Neural crest cell (in vitro differentiated cells): Measurements from ENCODE around the gene SIGLEC6. TPM values are rescaled to one million over a fixed set of nuclear protein-coding genes. Genes with fewer than 3 reads are reported as not detected.

Experiments used
- DNase-seq: peaks from one replicate; pipeline ENCODE4 v3.0.0; 2021; ENCODE audit warnings: low read depth, mixed read lengths, low spot score
- H3K27ac Mint-ChIP-seq: one replicate; pipeline ENCODE4 v1.8.0; 2021; ENCODE audit warnings: mild to moderate bottlenecking, mixed read lengths; ENCODE audit not compliant: unreplicated experiment
- H3K27me3 Mint-ChIP-seq: 2 replicates; pipeline ENCODE4 v1.8.0; 2021; ENCODE audit warnings: low read depth, mild to moderate bottlenecking, mixed read lengths
- H3K36me3 Mint-ChIP-seq: 2 replicates; pipeline ENCODE4 v1.8.0; 2021; ENCODE audit warnings: low read depth, mild to moderate bottlenecking, mixed read lengths
- H3K4me1 Mint-ChIP-seq: 2 replicates; pipeline ENCODE4 v1.8.0; 2021; ENCODE audit warnings: mixed read lengths
- H3K4me3 Mint-ChIP-seq: one replicate; pipeline ENCODE4 v1.8.0; 2021; ENCODE audit warnings: mild to moderate bottlenecking, mixed read lengths
- H3K9me3 Mint-ChIP-seq: 2 replicates; pipeline ENCODE4 v1.8.0; 2021; ENCODE audit warnings: mixed read lengths
- CTCF ChIP-seq: fragments of 200-600 bp; sonication (generic); conservative IDR thresholded peaks from 2 replicates; pipeline ENCODE4 v1.5.0; 2021; ENCODE audit warnings: antibody characterized with exemption, mild to moderate bottlenecking
- total RNA-seq: library from RNA; stranded (reverse); gene quantifications from 2 replicates; pipeline ENCODE4 v1.2.1, GENCODE V29; 2021

SIGLEC6 gene
- total RNA-seq, 1 donor from 2014 or later = not detected

GRCh38 chr19:51490676-51491075 lies 40.8 kb downstream of the SIGLEC6 start:
- no peaks in the 10 kb centered on the region for H3K36me3 Mint-ChIP-seq
- DNase-seq = no peak
- peaks cover 57% of the 10 kb centered on the region for H3K27me3 Mint-ChIP-seq
- no peak for TF ChIP-seq CTCF
- no peak overlapping the region for H3K4me3 Mint-ChIP-seq
- H3K27ac Mint-ChIP-seq = no peak overlapping the region
- H3K9me3 Mint-ChIP-seq = peaks cover 4% of the 10 kb centered on the region
- no peaks in the 10 kb centered on the region for H3K4me1 Mint-ChIP-seq

GRCh38 chr19:51489113-51489512 lies 42.4 kb downstream of the SIGLEC6 start:
- DNase-seq = no peak
- no peak overlapping the region for H3K4me3 Mint-ChIP-seq
- no peaks in the 10 kb centered on the region for H3K36me3 Mint-ChIP-seq
- peaks cover 5% of the 10 kb centered on the region for H3K9me3 Mint-ChIP-seq
- no peak for TF ChIP-seq CTCF
- H3K27ac Mint-ChIP-seq = no peak overlapping the region
- H3K4me1 Mint-ChIP-seq = no peaks in the 10 kb centered on the region
- peaks cover 61% of the 10 kb centered on the region for H3K27me3 Mint-ChIP-seq

- Mint-ChIP-seq H3K4me1 (no peaks in the 10 kb centered on the region), H3K36me3 (no peaks in the 10 kb centered on the region), H3K27me3 (peaks cover 60% of the 10 kb centered on the region), H3K4me3 (no peak overlapping the region), H3K27ac (no peak overlapping the region), H3K9me3 (peaks cover 5% of the 10 kb centered on the region)
- TF ChIP-seq CTCF = no peak
- DNase-seq = no peak
Measured at GRCh38 chr19:51488491-51488890, 43.0 kb downstream of the SIGLEC6 start.

- Mint-ChIP-seq H3K27me3 (peaks cover 53% of the 10 kb centered on the region), H3K27ac (no peak overlapping the region), H3K4me1 (no peaks in the 10 kb centered on the region), H3K36me3 (no peaks in the 10 kb centered on the region), H3K9me3 (peaks cover 5% of the 10 kb centered on the region), H3K4me3 (no peak overlapping the region)
- no peak for DNase-seq
- TF ChIP-seq CTCF = no peak
Measured at GRCh38 chr19:51485960-51486660, 45.4 kb downstream of the SIGLEC6 start.

- Mint-ChIP-seq H3K27me3 (peaks cover 80% of the 10 kb centered on the region), H3K27ac (no peak overlapping the region), H3K4me3 (no peak overlapping the region), H3K4me1 (no peaks in the 10 kb centered on the region), H3K9me3 (no peaks in the 10 kb centered on the region), H3K36me3 (no peaks in the 10 kb centered on the region)
- TF ChIP-seq CTCF = no peak
- DNase-seq = peak; percentile 50
Measured at GRCh38 chr19:51480590-51480989, 50.9 kb downstream of the SIGLEC6 start.
